Natural killer cell (primary cell): ENCODE data around the gene SPANXN4. TPM values are rescaled to one million over a fixed set of nuclear protein-coding genes. Genes with fewer than 3 reads are reported as not detected.

Experiments
- ATAC-seq, 3 donors: fragments of 150-1000 bp in 2 of 3; fragments of 200-7000 bp in 1 of 3; cut with Tn5 transposase; 1 replicate in 1 of 3; 2 replicates in 2 of 3; pipeline ENCODE4 v1.10.0; 2021; ENCODE audit warnings: mild to moderate bottlenecking in 2 of 3, moderate library complexity in 2 of 3
- DNase-seq, 2 donors: peaks; one replicate each; pipeline versions ENCODE4 v3.0.0 to v3.0.0-alpha.2; 2013 to 2021; ENCODE audit warnings: mixed read lengths in 1 of 2
- H3K27ac ChIP-seq: one replicate; pipeline ENCODE4 v1.5.1; 2013; ENCODE audit warnings: mild to moderate bottlenecking, low read length
- H3K27me3 ChIP-seq: one replicate; pipeline ENCODE4 v1.6.1; 2013; ENCODE audit warnings: low read length; ENCODE audit not compliant: control insufficient read depth, insufficient read depth
- H3K36me3 ChIP-seq: one replicate; pipeline ENCODE4 v1.6.1; 2013; ENCODE audit warnings: low read length; ENCODE audit not compliant: control insufficient read depth, insufficient read depth
- H3K4me1 ChIP-seq: one replicate; pipeline ENCODE4 v1.6.1; 2013; ENCODE audit warnings: low read length; ENCODE audit not compliant: control insufficient read depth, insufficient read depth
- H3K4me3 ChIP-seq: one replicate; pipeline ENCODE4 v1.5.1; 2013; ENCODE audit warnings: low read length
- H3K9me3 ChIP-seq: one replicate; pipeline ENCODE4 v1.6.1; 2013; ENCODE audit warnings: low read length; ENCODE audit not compliant: control insufficient read depth, insufficient read depth
- H3K27ac Mint-ChIP-seq, 2 donors: one replicate each; pipeline ENCODE4 v1.8.0; 2022; ENCODE audit warnings: mild to moderate bottlenecking in 2 of 2, mixed read lengths in 2 of 2, moderate library complexity in 1 of 2
- H3K27me3 Mint-ChIP-seq, 2 donors: one replicate each; pipeline ENCODE4 v1.8.0; 2022; ENCODE audit warnings: low read depth in 2 of 2, mixed read lengths in 2 of 2
- H3K36me3 Mint-ChIP-seq: one replicate; pipeline ENCODE4 v1.8.0; 2022; ENCODE audit warnings: mixed read lengths
- H3K4me1 Mint-ChIP-seq, 2 donors: one replicate each; pipeline ENCODE4 v1.8.0; 2022; ENCODE audit warnings: mixed read lengths in 2 of 2
- H3K4me3 Mint-ChIP-seq: one replicate; pipeline ENCODE4 v1.8.0; 2022; ENCODE audit warnings: mild to moderate bottlenecking, moderate library complexity, mixed read lengths
- H3K9me3 Mint-ChIP-seq, 2 donors: one replicate each; pipeline ENCODE4 v1.8.0; 2022; ENCODE audit warnings: mixed read lengths in 2 of 2
- WGBS: methylation state at CpG from one replicate; pipeline ENCODE4 v1.1.7; 2013; ENCODE audit warnings: missing lambda C conversion rate; ENCODE audit not compliant: insufficient coverage; 5-methylcytosine and 5-hydroxymethylcytosine counted together
- intact Hi-C: fragments of 100-400 bp; cut with micrococcal nuclease; formaldehyde crosslinking; loops from one replicate; pipeline ENCODE4 v1.14.2; 2022
- total RNA-seq, 4 donors: library from RNA; stranded (reverse); fragments of 120-200 nt in 1 of 4; gene quantifications; one replicate each; pipeline versions ENCODE4 v1.2.3 to v1.2.4, GENCODE V29; 2013 to 2022
- TF ChIP-seq, protein P1 (sequence below): fragments of 200-600 bp; IDR thresholded peaks from one replicate; pipeline ENCODE4 v1.8.0; 2022; ENCODE audit warnings: antibody characterized with exemption

SPANXN4 gene
- total RNA-seq, 3 donors from 2014 or later (not counting 1 experiment from before 2014, with no cell fraction given) = not detected

DNA sequence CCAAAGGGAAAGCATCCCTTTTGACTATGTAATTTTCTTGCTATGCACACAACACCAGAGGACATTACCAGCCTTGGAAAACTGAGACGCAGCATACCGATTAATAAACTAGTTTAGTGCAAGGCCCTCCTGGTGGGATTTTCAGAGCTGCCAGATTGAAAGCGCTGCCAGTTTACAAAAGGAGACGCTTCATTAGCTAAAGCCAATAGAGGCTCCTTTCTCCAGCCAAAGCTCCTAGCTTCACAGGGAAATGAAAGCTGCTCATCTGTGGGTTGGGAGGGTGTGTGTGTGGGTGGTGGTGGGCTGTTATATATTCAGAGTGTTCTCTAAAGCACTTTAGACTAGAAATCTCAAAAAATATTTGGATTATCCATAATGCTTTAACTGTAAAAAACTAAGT lies 32.4 kb downstream of the SPANXN4 start:
- H3K36me3 Mint-ChIP-seq = no peaks in the 10 kb centered on the region
- H3K4me1 ChIP-seq = no peaks in the 10 kb centered on the region
- no peaks in the 10 kb centered on the region for H3K36me3 ChIP-seq
- no peaks in the 10 kb centered on the region for H3K4me1 Mint-ChIP-seq
- H3K9me3 Mint-ChIP-seq = peaks cover 0 to 12% of the 10 kb centered on the region in 2 donors
- no peak overlapping the region for H3K27ac Mint-ChIP-seq
- no peaks in the 10 kb centered on the region for H3K27me3 ChIP-seq
- H3K27me3 Mint-ChIP-seq = no peaks in the 10 kb centered on the region
- no peaks in the 10 kb centered on the region for H3K9me3 ChIP-seq
- no peak for DNase-seq
- H3K4me3 Mint-ChIP-seq = no peak overlapping the region
- H3K4me3 ChIP-seq = no peak overlapping the region
- no peak for ATAC-seq
- intact Hi-C loops = no loop called here
- TF ChIP-seq, protein P1, sequence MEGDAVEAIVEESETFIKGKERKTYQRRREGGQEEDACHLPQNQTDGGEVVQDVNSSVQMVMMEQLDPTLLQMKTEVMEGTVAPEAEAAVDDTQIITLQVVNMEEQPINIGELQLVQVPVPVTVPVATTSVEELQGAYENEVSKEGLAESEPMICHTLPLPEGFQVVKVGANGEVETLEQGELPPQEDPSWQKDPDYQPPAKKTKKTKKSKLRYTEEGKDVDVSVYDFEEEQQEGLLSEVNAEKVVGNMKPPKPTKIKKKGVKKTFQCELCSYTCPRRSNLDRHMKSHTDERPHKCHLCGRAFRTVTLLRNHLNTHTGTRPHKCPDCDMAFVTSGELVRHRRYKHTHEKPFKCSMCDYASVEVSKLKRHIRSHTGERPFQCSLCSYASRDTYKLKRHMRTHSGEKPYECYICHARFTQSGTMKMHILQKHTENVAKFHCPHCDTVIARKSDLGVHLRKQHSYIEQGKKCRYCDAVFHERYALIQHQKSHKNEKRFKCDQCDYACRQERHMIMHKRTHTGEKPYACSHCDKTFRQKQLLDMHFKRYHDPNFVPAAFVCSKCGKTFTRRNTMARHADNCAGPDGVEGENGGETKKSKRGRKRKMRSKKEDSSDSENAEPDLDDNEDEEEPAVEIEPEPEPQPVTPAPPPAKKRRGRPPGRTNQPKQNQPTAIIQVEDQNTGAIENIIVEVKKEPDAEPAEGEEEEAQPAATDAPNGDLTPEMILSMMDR = no peak
- WGBS = 89% methylated on average over 3 of the region's 4 CpGs
- H3K27ac ChIP-seq = no peak overlapping the region

- H3K36me3 ChIP-seq = no peaks in the 10 kb centered on the region
- Mint-ChIP-seq H3K4me3 (no peak overlapping the region), H3K27ac (no peak overlapping the region), H3K4me1 (no peaks in the 10 kb centered on the region), H3K27me3 (no peaks in the 10 kb centered on the region), H3K9me3 (peaks cover 8 to 17% of the 10 kb centered on the region in 2 donors), H3K36me3 (no peaks in the 10 kb centered on the region)
- ATAC-seq (no peak), DNase-seq (no peak)
- no peak overlapping the region for H3K4me3 ChIP-seq
- H3K4me1 ChIP-seq = no peaks in the 10 kb centered on the region
- intact Hi-C loops = no loop called here
- H3K27ac ChIP-seq = no peak overlapping the region
- H3K27me3 ChIP-seq = no peaks in the 10 kb centered on the region
- peaks cover 6% of the 10 kb centered on the region for H3K9me3 ChIP-seq
- WGBS = 78% methylated on average over 1 of the region's 3 CpGs
- TF ChIP-seq, protein P1 = no peak
Measured at GRCh38 chrX:143081231-143081630, 55.5 kb downstream of the SPANXN4 start.

DNA sequence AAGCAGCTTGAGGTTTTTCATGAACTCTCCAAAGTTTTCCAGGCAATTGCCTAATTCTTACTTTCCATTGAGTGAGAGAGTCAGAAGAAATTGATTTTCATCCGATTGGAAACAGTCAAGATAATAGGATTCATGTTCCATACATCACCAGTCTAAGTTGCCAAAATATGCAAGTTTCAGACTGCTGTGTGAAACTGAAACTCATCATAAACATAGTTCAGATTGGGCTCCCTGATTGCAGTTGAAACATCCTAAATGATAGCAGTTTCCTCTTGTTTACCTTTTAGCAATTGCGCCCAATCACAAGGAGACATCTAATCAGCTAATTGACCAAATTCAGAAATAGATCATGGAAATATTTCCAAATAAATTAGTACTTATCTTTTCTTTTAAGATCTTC lies 56.8 kb downstream of the SPANXN4 start:
- peaks cover 6 to 14% of the 10 kb centered on the region in 2 donors for H3K9me3 Mint-ChIP-seq
- H3K4me1 Mint-ChIP-seq = no peaks in the 10 kb centered on the region
- no peaks in the 10 kb centered on the region for H3K27me3 Mint-ChIP-seq

More for the DNA sequence above, 56.8 kb downstream of the SPANXN4 start:
- ATAC-seq (no peak), DNase-seq (no peak)
- WGBS = 71% methylated on average over 1 of the region's 2 CpGs
- Histone ChIP-seq H3K27ac (no peak overlapping the region), H3K36me3 (no peaks in the 10 kb centered on the region), H3K4me3 (no peak overlapping the region), H3K27me3 (no peaks in the 10 kb centered on the region), H3K4me1 (no peaks in the 10 kb centered on the region), H3K9me3 (peaks cover 6% of the 10 kb centered on the region)
- Mint-ChIP-seq H3K36me3 (no peaks in the 10 kb centered on the region), H3K27ac (no peak overlapping the region), H3K4me3 (no peak overlapping the region)
- TF ChIP-seq, protein P1 = no peak
- intact Hi-C loops = no loop called here
